Activated CD4-positive, alpha-beta memory T cell treated with anti-CD3 and anti-CD28 coated beads for 36 hours (primary cell): Measurements from ENCODE around the gene NRBP1. TPM values are rescaled to one million over a fixed set of nuclear protein-coding genes. Genes with fewer than 3 reads are reported as not detected.

Experiments used
- CTCF ChIA-PET: fragments of 350-600 bp; sonication (Branson Sonifier 250); formaldehyde crosslinking; loops from one replicate; lab custom pipeline; 2021; ENCODE audit warnings: antibody characterized with exemption, inconsistent platforms; lab: Charles Lee
- POLR2A ChIA-PET: fragments of 350-600 bp; sonication (Branson Sonifier 250); formaldehyde crosslinking; loops from one replicate; lab custom pipeline; 2021; ENCODE audit warnings: antibody characterized with exemption; lab: Charles Lee
- DNase-seq: peaks from one replicate; pipeline ENCODE4 v3.0.0-alpha.2; 2020
- H3K27ac Mint-ChIP-seq: one replicate; pipeline ENCODE4 v1.8.0; 2021; ENCODE audit warnings: mixed read lengths
- H3K27me3 Mint-ChIP-seq: one replicate; pipeline ENCODE4 v1.8.0; 2021; ENCODE audit warnings: mixed read lengths
- H3K36me3 Mint-ChIP-seq: one replicate; pipeline ENCODE4 v1.8.0; 2021; ENCODE audit warnings: mixed read lengths
- H3K4me1 Mint-ChIP-seq: one replicate; pipeline ENCODE4 v1.8.0; 2021; ENCODE audit warnings: low read depth, mixed read lengths
- H3K4me3 Mint-ChIP-seq: one replicate; pipeline ENCODE4 v1.8.0; 2021; ENCODE audit warnings: mild to moderate bottlenecking, mixed read lengths
- H3K9me3 Mint-ChIP-seq: one replicate; pipeline ENCODE4 v1.8.0; 2021; ENCODE audit warnings: mixed read lengths
- intact Hi-C: fragments of 100-400 bp; cut with micrococcal nuclease; formaldehyde crosslinking; loops from one replicate; pipeline ENCODE4 v1.15.1; 2023
- total RNA-seq, 2 experiments: library from RNA; stranded (reverse); gene quantifications; one replicate each; pipeline ENCODE4 v1.2.3, GENCODE V29; 2021

Gene NRBP1
- total RNA-seq, 2 experiments from 2014 or later = 80.8 to 82.7 TPM

DNA sequence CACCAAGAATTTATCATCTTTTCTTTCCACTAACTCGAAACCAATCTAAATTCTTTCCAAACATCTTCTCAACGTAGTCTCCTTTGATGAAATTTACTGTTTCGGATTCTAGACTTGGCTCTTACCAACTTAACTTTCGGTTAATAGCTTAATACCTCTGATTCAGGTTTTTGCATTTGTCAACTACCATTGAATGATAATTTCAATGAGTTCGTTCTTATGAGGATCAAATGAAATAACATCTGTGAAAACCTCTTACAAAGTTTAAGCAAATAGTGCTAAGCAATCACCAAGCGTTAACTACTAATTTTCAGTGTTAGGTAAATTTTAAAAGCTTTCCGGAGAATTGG is 593 bp upstream of the NRBP1 start:
- H3K27me3 Mint-ChIP-seq = no peaks in the 10 kb centered on the region
- ChIA-PET CTCF (interaction anchor here (1.0 to 6.4 kb wide), 4 partner anchors 19 to 255 kb away, joined by 3 to 53 read pairs (median 32); partner anchors contain the start of genes EIF2B4, PPM1G and SNX17), POLR2A (interaction anchor here (0.6 to 5.5 kb wide), 5 partner anchors 11 to 255 kb away, joined by 3 to 63 read pairs (median 6); partner anchors contain the start of genes GTF3C2, PPM1G and ZNF513)
- peaks cover 8% of the 10 kb centered on the region for H3K36me3 Mint-ChIP-seq
- H3K9me3 Mint-ChIP-seq = no peaks in the 10 kb centered on the region
- peaks cover 30% of the 10 kb centered on the region for H3K4me1 Mint-ChIP-seq
- DNase-seq = no peak
- peak overlapping the region; percentile 97 for H3K27ac Mint-ChIP-seq
- peak overlapping the region; percentile 97 for H3K4me3 Mint-ChIP-seq
- intact Hi-C loops = loop anchor here (1.0 to 2.0 kb wide), 6 partner anchors 19 to 255 kb away; partner anchors contain the start of genes CCDC121, GPN1, IFT172 and PPM1G

DNA sequence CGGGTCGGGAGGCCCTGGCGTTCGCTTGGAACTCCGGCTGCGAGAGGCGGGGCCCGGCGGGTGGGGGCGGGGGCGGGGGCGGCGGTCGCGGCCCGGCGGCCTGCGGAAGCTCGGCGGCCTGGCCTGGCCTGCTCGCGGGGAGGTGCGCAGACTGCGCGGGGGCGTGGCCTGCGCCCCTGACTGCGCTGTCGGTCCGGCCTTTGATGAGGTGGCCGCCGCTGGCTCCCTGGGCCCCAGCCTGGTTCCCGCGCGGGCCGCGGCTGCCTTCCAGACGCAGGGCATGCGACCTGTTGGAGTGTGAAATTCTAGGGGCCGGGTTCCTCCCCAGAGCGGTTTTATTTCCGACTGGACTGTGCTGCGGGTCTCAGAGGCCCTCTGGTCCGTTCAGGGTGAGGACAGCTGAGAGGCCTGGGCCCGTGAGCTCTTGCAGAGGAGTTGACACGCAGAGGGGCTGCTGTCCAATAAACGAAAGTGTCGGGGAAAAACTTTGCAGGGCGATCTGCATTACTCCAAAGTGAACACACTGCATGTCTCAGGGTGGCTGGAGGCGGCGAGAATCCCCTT is 629 bp downstream of the NRBP1 start:
- ChIA-PET CTCF (interaction anchor here (1.1 to 6.4 kb wide), 7 partner anchors 9 to 254 kb away, joined by 3 to 53 read pairs (median 10); partner anchors contain the start of genes EIF2B4, PPM1G, SNX17 and ZNF513), POLR2A (interaction anchor here (0.7 to 5.5 kb wide), 10 partner anchors 17 to 200 kb away, joined by 3 to 63 read pairs (median 4); partner anchors contain the start of genes CCDC121, GPN1, GTF3C2 and PPM1G)
- Mint-ChIP-seq H3K4me1 (peaks cover 35% of the 10 kb centered on the region), H3K27me3 (no peaks in the 10 kb centered on the region), H3K27ac (peak overlapping the region; percentile 98), H3K36me3 (peaks cover 18% of the 10 kb centered on the region), H3K9me3 (no peaks in the 10 kb centered on the region), H3K4me3 (peak overlapping the region; percentile 99)
- intact Hi-C loops = loop anchor here (1.0 to 2.0 kb wide), 6 partner anchors 20 to 254 kb away; partner anchors contain the start of genes CCDC121, GPN1, IFT172 and PPM1G
- peak; percentile 85 for DNase-seq

DNA sequence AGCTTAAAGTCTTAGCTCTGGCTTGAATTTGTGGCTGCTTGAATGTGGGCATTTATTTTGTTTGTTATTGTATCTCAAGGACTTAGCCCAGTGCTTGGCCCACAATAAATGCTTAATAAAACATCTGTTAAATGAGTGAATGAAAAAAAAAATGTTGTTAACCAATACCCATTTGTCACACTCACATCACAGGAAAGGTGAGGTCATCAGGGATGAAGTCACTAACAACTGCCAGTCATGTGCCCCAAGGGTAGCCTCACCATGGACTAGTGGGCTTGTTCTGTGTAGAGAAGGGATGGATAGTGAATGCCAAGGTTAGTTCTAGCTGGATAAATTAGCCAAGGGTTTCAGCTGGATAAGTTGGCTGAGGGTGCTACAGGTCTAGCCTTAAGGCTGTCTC is 3.0 kb downstream of the NRBP1 start:
- H3K36me3 Mint-ChIP-seq = peaks cover 36% of the 10 kb centered on the region
- CTCF ChIA-PET = interaction anchor here (1.0 to 6.4 kb wide), 6 partner anchors 11 to 251 kb away, joined by 3 to 53 read pairs (median 10); partner anchors contain the start of genes EIF2B4, PPM1G and SNX17
- DNase-seq = peak; percentile 50
- intact Hi-C loops = loop anchor here (2.0 to 10.0 kb wide), 2 partner anchors 51 to 217 kb away; partner anchors contain the start of genes ATRAID, CAD, SLC5A6 and ZNF513
- POLR2A ChIA-PET = interaction anchor here (1.0 to 5.5 kb wide), 3 partner anchors 22 to 251 kb away, joined by 3 to 63 read pairs (median 3); partner anchors contain the start of gene PPM1G
- peaks cover 35% of the 10 kb centered on the region for H3K4me1 Mint-ChIP-seq
- no peaks in the 10 kb centered on the region for H3K27me3 Mint-ChIP-seq
- no peaks in the 10 kb centered on the region for H3K9me3 Mint-ChIP-seq
- H3K4me3 Mint-ChIP-seq = peak overlapping the region; percentile 59
- peak overlapping the region; percentile 98 for H3K27ac Mint-ChIP-seq

DNA sequence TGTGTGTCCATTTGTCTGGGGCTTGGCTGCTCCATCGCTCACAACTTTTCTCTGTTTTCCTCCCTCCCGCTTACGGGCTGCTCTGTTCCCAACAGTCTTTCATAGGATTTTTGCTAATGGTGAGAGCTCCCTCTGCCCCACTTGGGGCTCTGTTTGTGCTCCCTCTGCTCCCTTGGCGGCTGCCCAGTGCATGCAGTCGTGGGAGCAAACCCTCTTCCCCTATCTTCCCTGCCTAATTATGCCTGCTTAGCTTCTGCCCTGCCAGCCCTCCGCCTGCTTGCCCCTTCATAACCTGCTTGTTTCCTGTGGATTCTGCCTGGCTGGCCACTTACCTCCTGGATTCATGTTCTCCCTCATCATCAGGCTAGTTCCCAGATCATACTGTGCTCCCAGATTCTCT is 7.2 kb downstream of the NRBP1 start:
- no peak for DNase-seq
- H3K36me3 Mint-ChIP-seq = peaks cover 57% of the 10 kb centered on the region
- no peaks in the 10 kb centered on the region for H3K9me3 Mint-ChIP-seq
- intact Hi-C loops = loop anchor here (10.0 kb wide), 1 partner anchor 221 kb away; the partner anchor contains the start of genes ATRAID, CAD and SLC5A6
- H3K4me1 Mint-ChIP-seq = peaks cover 22% of the 10 kb centered on the region
- no peak overlapping the region for H3K4me3 Mint-ChIP-seq
- H3K27me3 Mint-ChIP-seq = no peaks in the 10 kb centered on the region
- H3K27ac Mint-ChIP-seq = no peak overlapping the region
- POLR2A ChIA-PET = no interaction called here
- CTCF ChIA-PET = no interaction called here

DNA sequence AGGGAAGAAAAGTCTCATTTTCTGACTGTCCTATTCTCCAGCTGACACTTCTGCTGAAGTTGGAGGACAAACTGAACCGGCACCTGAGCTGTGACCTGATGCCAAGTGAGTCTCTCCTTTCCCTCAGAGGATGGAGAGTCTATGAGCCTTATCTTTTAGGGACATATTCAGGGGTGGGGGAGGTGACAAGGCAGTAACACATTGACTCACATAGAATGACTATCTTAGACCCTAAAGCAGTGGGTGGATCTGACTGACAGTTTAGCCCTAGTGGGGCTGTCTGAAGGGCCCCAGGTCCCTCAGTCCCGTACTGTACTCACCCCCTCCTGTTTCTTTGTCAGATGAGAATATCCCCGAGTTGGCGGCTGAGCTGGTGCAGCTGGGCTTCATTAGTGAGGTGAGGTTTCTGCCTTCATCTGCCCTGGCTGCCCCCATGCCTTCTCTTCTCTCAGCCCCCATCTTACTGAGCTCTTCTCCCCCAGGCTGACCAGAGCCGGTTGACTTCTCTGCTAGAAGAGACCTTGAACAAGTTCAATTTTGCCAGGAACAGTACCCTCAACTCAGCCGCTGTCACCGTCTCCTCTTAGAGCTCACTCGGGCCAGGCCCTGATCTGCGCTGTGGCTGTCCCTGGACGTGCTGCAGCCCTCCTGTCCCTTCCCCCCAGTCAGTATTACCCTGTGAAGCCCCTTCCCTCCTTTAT is 12.9 kb downstream of the NRBP1 start:
- Mint-ChIP-seq H3K4me1 (no peaks in the 10 kb centered on the region), H3K36me3 (peaks cover 43% of the 10 kb centered on the region), H3K27me3 (no peaks in the 10 kb centered on the region), H3K27ac (no peak overlapping the region), H3K4me3 (no peak overlapping the region), H3K9me3 (no peaks in the 10 kb centered on the region)
- intact Hi-C loops = no loop called here
- DNase-seq = no peak
- ChIA-PET POLR2A (no interaction called here), CTCF (no interaction called here)

DNA sequence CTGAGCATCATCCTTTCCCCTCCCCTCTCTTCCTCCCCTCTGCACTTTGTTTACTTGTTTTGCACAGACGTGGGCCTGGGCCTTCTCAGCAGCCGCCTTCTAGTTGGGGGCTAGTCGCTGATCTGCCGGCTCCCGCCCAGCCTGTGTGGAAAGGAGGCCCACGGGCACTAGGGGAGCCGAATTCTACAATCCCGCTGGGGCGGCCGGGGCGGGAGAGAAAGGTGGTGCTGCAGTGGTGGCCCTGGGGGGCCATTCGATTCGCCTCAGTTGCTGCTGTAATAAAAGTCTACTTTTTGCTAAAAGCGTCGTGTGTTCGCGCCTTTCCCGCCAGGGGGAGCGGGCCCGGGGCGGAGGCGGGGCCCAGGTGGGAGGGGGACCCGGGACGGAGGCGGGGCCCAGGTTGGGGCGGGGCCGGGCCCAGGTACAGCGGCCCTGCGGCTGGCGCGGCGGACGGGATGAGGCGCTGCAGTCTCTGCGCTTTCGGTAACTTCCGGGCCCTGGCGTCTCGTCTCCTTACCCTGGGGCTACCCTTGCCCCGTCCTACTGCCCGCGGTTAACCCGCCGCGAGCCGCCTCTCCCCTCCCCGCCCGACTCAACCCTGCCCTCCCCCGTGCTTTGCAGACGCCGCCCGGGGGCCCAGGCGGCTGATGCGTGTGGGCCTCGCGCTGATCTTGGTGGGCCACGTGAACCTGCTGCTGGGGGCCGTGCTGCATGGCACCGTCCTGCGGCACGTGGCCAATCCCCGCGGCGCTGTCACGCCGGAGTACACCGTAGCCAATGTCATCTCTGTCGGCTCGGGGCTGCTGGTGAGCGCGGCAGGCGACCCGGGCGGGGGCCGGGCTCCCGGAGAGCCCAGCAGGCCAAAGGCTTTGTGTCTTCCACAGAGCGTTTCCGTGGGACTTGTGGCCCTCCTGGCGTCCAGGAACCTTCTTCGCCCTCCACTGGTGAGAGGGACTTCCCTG is 13.8 kb downstream of the NRBP1 start, which contains the start of gene KRTCAP3:
Gene KRTCAP3 (plus strand): TSS at position 424 of the 962 bp plus-strand sequence. CDS start 32 bp downstream, at position 456.
- CTCF ChIA-PET = no interaction called here
- peaks cover 37% of the 10 kb centered on the region for H3K36me3 Mint-ChIP-seq
- no peaks in the 10 kb centered on the region for H3K9me3 Mint-ChIP-seq
- no peak within 1 kb of the TSS for H3K27ac Mint-ChIP-seq
- intact Hi-C loops = no loop called here
- peak; percentile 43 for DNase-seq
- H3K4me3 Mint-ChIP-seq = peak within 1 kb of the TSS; percentile 9
- no peaks in the 10 kb centered on the region for H3K27me3 Mint-ChIP-seq
- no peaks in the 10 kb centered on the region for H3K4me1 Mint-ChIP-seq
- POLR2A ChIA-PET = no interaction called here

DNA sequence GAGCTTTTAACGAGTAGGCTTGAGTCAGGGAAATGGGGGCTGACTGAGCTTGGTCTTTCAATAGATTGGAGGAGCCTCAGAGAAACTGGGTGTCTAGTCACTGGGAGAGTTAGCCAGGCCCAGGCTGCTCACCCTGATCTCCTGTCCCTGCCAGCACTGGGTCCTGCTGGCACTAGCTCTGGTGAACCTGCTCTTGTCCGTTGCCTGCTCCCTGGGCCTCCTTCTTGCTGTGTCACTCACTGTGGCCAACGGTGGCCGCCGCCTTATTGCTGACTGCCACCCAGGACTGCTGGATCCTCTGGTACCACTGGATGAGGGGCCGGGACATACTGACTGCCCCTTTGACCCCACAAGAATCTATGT is 14.5 kb downstream of the NRBP1 start:
- POLR2A ChIA-PET = no interaction called here

DNA sequence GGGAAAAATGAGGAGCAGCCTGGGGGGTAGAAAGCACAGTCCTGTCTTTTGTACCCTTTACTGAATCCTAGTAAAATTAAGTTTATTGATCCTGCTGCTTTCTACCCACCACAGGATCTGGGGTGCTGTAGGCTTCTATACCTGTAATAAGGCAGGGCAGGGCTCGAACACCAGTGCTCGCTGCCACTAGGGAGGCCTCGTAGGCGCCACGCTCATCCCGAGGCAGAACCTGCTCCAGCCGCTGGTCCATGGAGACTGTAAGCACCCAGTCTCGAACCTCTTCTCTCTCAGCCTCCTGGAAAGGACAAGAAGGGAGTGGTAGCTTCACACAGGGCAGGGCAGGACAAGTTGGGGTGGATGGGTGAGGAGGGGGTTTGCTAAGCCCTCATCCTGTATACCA is 16.7 kb downstream of the NRBP1 start:
- ChIA-PET POLR2A (interaction anchor here (1.1 kb wide), 1 partner anchor 16 kb away, joined by 3 read pairs; no protein-coding TSS in a partner anchor), CTCF (interaction anchor here (0.6 to 1.1 kb wide), 2 partner anchors 15 to 166 kb away, joined by 3 read pairs; no protein-coding TSS in a partner anchor)
- no peaks in the 10 kb centered on the region for H3K27me3 Mint-ChIP-seq
- H3K27ac Mint-ChIP-seq = no peak overlapping the region
- no peak overlapping the region for H3K4me3 Mint-ChIP-seq
- intact Hi-C loops = no loop called here
- DNase-seq = no peak
- H3K36me3 Mint-ChIP-seq = peaks cover 24% of the 10 kb centered on the region
- no peaks in the 10 kb centered on the region for H3K4me1 Mint-ChIP-seq
- no peaks in the 10 kb centered on the region for H3K9me3 Mint-ChIP-seq

More for the DNA sequence above, 14.5 kb downstream of the NRBP1 start:
- DNase-seq = no peak
- Mint-ChIP-seq H3K4me3 (peak overlapping the region; percentile 9), H3K9me3 (no peaks in the 10 kb centered on the region), H3K27me3 (no peaks in the 10 kb centered on the region), H3K36me3 (peaks cover 35% of the 10 kb centered on the region), H3K27ac (no peak overlapping the region), H3K4me1 (no peaks in the 10 kb centered on the region)
- intact Hi-C loops = no loop called here
- CTCF ChIA-PET = no interaction called here

DNA sequence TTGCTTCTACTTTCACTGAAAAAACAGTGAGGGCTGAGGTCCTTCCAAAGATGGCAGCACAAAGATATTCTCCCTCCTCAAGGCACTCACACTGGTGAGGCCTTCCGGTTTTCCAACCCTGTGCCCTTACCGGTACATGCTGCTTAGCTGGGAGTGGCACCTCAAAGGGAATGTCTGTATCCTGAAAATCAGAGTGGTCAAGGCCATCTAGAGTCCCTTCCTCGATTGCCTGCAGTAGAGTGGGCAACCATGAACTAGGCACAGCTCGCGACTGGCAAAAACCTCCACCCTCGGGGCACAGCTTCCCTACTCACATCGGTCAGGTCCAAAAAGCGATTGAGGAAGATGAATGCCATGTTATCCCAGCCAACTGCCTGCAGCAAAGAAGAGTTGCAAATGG is 17.2 kb downstream of the NRBP1 start:
- Mint-ChIP-seq H3K27ac (no peak overlapping the region), H3K9me3 (no peaks in the 10 kb centered on the region), H3K4me3 (no peak overlapping the region), H3K36me3 (peaks cover 20% of the 10 kb centered on the region), H3K4me1 (no peaks in the 10 kb centered on the region), H3K27me3 (no peaks in the 10 kb centered on the region)
- intact Hi-C loops = no loop called here
- ChIA-PET POLR2A (interaction anchor here (1.0 to 1.1 kb wide), 2 partner anchors 13 to 16 kb away, joined by 3 read pairs; no protein-coding TSS in a partner anchor), CTCF (interaction anchor here (0.6 to 1.1 kb wide), 2 partner anchors 15 to 166 kb away, joined by 3 read pairs; no protein-coding TSS in a partner anchor)
- no peak for DNase-seq

DNA sequence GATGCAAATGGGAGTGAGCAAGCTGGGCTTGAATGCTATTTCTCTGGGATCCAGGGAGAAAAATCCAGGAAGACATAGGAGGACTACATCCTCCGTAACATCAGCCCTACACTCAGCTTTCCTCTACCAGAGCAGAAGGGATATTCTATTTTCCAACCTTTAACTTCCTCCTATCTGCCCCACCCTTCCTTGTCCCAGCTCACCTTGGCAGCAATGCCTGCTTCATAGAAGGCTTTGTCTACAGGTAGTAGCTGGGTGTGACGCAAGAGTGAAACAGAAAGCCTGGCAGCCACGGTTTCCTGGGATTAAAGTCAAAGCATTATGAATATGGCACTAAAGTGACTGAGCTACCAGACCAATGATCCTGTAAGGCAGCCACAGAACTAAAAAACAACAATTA is 17.6 kb downstream of the NRBP1 start:
- ChIA-PET CTCF (interaction anchor here (1.1 kb wide), 1 partner anchor 16 kb away, joined by 3 read pairs; no protein-coding TSS in a partner anchor), POLR2A (interaction anchor here (1.0 to 1.1 kb wide), 2 partner anchors 13 to 17 kb away, joined by 3 read pairs; no protein-coding TSS in a partner anchor)
- H3K27me3 Mint-ChIP-seq = no peaks in the 10 kb centered on the region
- DNase-seq = peak; percentile 27
- no peaks in the 10 kb centered on the region for H3K9me3 Mint-ChIP-seq
- H3K36me3 Mint-ChIP-seq = peaks cover 16% of the 10 kb centered on the region
- intact Hi-C loops = no loop called here
- H3K4me3 Mint-ChIP-seq = no peak overlapping the region
- H3K27ac Mint-ChIP-seq = no peak overlapping the region
- peaks cover 2% of the 10 kb centered on the region for H3K4me1 Mint-ChIP-seq

DNA sequence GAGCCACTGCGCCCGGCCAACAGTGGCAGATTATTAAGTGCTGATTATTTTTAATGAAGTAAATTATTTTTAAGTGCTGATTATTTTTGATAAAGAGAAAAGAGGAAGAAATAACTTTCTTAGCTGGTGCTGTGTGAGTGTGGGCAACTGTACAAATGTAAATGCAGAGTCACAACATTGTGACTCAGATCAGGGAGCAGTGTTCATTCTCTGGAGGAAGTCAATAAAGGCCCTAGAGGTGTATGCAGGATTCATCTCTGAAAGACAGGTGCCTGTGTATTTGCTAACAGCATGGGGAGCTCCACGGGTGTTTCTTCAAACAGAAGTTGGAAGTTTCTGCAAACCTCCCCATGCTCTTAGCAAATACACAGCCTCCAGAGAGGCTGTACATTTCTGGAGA is 19.9 kb downstream of the NRBP1 start:
- Mint-ChIP-seq H3K9me3 (no peaks in the 10 kb centered on the region), H3K27ac (no peak overlapping the region), H3K27me3 (no peaks in the 10 kb centered on the region), H3K4me3 (no peak overlapping the region), H3K4me1 (peaks cover 4% of the 10 kb centered on the region), H3K36me3 (peaks cover 1% of the 10 kb centered on the region)
- DNase-seq = no peak
- POLR2A ChIA-PET = no interaction called here
- CTCF ChIA-PET = interaction anchor here (0.6 to 1.2 kb wide), 2 partner anchors 22 to 37 kb away, joined by 3 read pairs; no protein-coding TSS in a partner anchor
- intact Hi-C loops = no loop called here
